ENCODE results near the gene TGM1.

TGM1 gene

GRCh38 chr14:24262821-24263733 is at the start of gene TGM1:
TSS of gene TGM1 (minus strand) at chr14:24263177. CDS start at chr14:24262352, 825 bp downstream.
- DNase-seq (ENCODE audit: low read depth): no peak

GRCh38 chr14:24311837-24312615 is 49.0 kb upstream of the TGM1 start:
- no peak for DNase-seq (ENCODE audit: low read depth)

- DNase-seq (ENCODE audit: low read depth): no peak
Observed at GRCh38 chr14:24310646-24311604, 47.9 kb upstream of the TGM1 start, which contains the start of gene LTB4R. TSS of gene LTB4R (plus strand) at chr14:24311502. CDS start at chr14:24315652, 4,150 bp downstream.

DNA sequence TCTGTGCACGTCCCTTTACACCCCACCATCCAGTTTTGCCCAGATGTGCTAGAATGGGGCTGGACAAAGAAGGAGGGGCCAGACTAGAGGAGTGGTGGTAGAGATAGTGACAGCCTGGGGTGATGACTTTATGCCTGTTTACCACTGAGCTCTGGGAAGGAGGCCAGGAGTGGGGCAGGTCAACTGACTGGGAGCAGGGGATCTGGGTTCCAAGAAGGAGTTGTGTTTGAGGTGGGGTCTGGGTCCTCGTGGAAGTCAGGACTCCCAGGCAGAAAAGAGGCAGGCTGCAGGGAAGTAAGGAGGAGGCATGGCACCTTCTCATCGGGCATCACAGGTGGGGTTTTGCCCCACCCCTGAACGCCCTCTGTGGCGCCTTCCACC is 47.3 kb upstream of the TGM1 start:
- DNase-seq (ENCODE audit: low read depth): no peak

DNA sequence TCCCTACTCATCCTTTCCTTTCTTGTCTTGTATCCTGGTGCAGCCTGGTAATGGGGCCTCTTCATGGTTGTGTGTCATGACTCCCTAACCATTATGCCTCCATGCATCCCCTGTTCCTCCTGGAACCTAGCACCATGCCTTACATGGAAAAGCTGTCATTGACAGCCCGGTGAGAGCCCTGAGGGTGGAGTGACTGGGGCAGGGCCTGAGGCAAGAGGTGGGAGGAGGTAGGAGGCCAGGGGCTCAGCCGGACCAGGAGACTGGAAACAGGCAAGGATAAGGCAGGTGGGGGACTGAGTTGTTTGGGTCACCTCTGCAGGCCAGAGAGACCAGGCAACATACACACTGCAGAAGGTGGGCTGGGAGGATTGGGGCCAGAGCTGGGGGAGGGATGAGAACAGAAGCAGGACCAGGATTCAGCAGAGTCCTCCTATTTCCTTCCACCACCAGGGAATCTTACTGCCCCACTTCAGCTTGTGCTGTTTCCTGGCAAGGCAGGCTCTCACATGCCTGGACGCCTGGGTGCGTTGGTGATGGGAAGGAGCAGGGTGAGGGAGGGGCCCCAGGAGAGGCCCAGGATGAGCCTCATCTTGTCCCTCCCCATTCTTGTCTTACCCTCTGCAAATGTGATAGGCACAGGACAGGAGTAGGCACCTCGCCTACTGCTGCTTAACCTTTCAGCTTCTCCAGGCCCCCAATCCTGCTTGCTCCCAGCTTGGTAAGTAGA is 46.7 kb upstream of the TGM1 start, which contains the start of gene LTB4R2:
Gene LTB4R2 (plus strand): TSS at position 603 of the 727 bp plus-strand sequence. CDS start 525 bp downstream, outside the sequence.
- no peak for DNase-seq (ENCODE audit: low read depth)

DNA sequence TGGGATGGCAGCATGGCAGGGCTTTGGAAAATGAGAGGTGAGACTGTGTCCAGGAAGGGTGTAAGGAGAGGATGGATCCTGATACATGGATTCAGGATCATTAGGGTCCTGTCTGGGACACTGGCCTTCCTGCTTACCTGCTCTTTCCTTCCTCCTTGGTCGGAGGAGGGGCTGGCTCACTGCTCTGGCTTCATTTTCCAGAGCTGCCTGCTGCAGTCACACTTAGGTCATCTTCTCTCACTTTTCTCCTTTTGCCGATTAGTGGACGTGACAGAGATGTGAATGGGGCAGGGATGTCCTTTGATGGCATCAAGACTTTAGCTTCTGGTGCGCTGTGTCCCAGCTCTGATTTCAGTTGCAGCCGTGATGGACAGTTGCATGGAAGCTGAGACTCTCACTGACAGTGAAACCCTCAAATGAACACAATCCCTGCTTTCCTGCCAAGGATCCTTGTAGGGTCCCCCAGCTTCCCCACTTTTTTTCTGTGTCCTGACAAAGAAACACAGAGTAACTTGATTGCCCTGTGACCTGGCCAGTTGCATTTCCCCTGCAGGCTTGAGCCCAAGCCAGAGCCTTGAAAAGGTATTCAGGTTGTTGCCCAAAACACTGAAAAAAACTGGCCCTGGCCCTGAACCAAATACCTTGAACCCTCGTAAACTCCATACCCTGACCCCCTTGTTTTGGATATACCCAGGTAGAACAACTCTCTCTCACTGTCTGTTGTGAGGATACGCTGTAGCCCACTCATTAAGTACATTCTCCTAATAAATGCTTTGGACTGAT is 45.6 kb upstream of the TGM1 start:
- DNase-seq (ENCODE audit: low read depth): no peak

DNA sequence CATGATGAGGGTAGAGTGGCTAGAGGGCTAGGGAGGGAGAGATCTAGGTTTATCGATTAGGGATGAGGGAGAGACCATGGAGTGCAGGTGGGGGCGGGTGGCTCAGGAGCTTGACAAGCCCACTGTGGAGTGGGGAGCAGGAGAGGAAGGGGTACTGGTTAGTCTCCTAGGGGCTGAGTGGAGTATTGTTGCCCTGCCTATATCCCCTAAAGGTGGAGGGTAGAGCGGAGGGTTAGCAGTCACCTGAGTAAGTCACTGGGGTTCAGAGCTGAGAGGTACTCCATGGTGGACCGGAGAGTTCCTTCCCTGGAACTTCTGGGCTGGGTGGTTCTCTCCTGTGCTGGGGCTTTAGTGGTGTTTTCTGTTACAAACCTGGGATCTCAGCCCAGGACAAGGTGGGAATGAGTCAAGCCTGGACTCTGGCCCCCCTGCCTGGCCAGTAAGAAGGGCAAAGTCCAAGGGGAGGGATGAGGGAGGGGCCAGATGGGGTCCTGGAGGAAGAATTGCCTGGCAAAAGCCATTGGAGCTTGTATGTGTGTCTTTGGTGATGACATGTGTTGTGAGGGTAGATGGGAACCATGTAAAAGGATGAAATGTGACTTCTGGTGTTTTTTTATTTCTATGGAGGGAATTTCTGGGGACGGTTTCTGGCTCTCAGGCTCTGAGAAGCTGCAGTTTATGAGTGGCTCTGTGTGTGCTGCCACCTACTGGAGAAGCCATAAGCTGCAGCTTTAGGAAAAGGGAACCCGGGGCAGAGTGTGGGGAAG is 44.8 kb upstream of the TGM1 start, which contains the start of gene CIDEB:
Gene CIDEB (minus strand): TSS at position 403 of the 767 bp plus-strand sequence. CDS start 119 bp downstream, at position 284.
- DNase-seq (ENCODE audit: low read depth): no peak

DNA sequence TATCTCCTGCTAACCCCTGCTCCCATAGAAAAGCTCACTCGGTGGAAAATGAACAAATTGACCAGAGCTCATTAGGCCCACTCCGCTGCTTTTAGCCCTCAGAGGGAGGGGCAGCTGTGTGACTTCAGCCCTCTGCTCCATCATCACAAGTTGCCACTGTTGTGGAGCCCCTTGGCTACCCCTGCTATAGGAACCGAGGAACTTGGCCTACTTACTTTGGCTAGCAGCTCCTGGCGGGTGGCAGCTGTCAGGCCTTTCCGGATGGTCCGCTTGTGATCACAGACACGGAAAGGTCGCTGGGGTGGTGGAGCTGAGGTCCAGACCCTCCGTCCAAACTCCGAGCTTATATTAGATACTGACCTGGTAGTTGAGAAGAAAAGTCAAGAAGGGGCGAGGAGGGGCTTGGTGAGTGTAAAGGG is 44.2 kb upstream of the TGM1 start:
- DNase-seq (ENCODE audit: low read depth): no peak

DNA sequence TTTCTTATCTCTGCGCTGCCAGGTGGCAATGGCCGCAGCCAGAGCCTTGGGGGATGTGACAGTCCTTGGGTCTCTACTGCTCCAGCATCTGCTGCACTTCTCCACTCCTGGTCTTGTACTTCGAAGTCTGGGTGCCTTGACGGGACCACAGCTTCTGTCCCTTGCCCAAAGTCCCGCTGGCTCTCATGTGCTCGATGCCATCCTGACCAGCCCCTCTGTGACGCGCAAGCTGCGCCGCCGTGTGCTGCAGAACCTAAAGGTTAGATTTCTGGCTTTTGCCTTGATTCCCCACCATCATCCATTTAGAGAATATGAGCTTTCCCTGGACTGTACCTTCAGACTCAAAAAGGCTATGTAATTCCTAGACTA is 41.0 kb upstream of the TGM1 start:
- no peak for DNase-seq (ENCODE audit: low read depth)

- no peak for DNase-seq (ENCODE audit: low read depth)
Observed at GRCh38 chr14:24300326-24300980, 37.5 kb upstream of the TGM1 start.

DNA sequence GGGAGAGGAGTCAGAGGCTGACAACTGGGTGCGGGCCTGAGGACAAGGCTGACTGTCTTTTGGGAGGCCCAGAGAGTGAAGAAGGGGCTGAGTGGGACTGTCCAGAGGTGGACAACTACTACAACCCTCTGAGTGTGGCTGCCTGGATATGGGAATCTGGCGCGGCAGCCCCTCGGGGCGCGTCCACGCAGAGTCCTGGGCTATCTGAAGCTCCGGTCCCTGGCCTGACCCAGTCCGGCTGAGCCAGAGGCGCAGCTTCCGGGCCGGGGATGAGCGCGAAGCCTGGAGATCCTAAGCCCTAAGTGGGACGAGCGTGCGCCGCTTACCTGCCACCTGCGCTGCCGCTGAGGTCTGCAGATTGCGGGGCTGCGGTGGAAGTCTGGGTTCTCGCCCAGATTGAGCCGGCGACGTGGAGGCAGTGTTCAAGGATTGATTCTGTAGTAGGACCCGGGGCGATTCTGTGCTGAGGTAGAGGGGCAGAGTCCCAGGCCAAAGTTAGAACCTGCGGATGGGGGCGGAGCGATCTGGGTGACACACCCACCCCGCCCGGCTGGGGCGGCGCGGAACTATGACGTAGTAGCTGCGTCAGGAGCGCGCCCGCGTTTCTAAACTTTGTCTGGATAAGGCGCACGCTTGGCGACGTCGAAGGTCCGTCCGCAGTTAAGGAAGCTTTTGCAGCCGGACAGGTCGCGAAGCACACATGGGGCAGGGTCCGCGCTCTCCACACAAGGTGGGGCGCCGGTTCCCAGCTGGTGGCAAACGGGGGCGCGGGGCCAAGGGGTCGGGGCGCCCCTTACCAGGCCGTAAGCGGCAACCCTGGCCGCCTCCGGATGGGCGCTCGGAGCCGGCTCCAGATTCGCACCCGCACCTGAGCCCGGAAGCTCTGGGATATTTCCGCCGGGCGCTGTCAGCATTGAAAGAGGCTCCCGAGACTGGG is 36.5 kb upstream of the TGM1 start, which contains the start of the genes DHRS1 and NOP9:
Gene DHRS1 (minus strand): TSS at position 526 of the 937 bp plus-strand sequence. CDS start 674 bp downstream, outside the sequence.
Gene NOP9 (plus strand): TSS at position 596 of the 937 bp plus-strand sequence. CDS start 105 bp downstream, at position 701.
- DNase-seq (ENCODE audit: low read depth): peak; percentile 85

GRCh38 chr14:24298892-24299254 is 35.9 kb upstream of the TGM1 start:
- DNase-seq (ENCODE audit: low read depth): no peak

- DNase-seq (ENCODE audit: low read depth): no peak
Observed at GRCh38 chr14:24297190-24297964, 34.4 kb upstream of the TGM1 start.

GRCh38 chr14:24296341-24297157 is 33.6 kb upstream of the TGM1 start:
- no peak for DNase-seq (ENCODE audit: low read depth)

DNA sequence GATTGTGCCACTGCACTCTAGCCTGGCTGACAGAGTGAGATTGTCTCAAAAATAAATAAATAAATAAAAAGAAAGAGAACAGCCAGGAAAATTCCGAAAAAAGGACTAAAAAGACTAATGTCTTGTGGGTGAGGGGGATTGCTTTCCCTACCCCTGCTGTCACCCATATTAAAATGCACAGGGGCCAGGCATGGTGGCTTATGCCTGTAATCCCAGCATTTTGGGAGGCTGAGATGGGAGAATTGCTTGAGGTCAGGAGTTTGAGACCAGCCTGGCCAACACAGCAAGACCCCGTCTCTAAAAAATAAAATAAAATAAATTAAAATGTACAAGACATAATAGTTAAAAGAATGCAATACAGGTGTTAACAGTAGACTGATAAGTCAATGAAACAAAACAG is 30.5 kb upstream of the TGM1 start:
- DNase-seq (ENCODE audit: low read depth): no peak

Data from stimulated activated CD8-positive, alpha-beta memory T cell treated with anti-CD3 and anti-CD28 coated beads, Interleukin-7, amount 100 ng/mL, for 24 hours (primary cell).